ENCODE results near the gene ZNF800. TPM values are rescaled to one million over a fixed set of nuclear protein-coding genes. Genes with fewer than 3 reads are reported as not detected.

The ZNF800 gene, protein sequence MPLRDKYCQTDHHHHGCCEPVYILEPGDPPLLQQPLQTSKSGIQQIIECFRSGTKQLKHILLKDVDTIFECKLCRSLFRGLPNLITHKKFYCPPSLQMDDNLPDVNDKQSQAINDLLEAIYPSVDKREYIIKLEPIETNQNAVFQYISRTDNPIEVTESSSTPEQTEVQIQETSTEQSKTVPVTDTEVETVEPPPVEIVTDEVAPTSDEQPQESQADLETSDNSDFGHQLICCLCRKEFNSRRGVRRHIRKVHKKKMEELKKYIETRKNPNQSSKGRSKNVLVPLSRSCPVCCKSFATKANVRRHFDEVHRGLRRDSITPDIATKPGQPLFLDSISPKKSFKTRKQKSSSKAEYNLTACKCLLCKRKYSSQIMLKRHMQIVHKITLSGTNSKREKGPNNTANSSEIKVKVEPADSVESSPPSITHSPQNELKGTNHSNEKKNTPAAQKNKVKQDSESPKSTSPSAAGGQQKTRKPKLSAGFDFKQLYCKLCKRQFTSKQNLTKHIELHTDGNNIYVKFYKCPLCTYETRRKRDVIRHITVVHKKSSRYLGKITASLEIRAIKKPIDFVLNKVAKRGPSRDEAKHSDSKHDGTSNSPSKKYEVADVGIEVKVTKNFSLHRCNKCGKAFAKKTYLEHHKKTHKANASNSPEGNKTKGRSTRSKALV
- total RNA-seq, result 9.8 and 12.3 TPM in 2 replicates

DNA sequence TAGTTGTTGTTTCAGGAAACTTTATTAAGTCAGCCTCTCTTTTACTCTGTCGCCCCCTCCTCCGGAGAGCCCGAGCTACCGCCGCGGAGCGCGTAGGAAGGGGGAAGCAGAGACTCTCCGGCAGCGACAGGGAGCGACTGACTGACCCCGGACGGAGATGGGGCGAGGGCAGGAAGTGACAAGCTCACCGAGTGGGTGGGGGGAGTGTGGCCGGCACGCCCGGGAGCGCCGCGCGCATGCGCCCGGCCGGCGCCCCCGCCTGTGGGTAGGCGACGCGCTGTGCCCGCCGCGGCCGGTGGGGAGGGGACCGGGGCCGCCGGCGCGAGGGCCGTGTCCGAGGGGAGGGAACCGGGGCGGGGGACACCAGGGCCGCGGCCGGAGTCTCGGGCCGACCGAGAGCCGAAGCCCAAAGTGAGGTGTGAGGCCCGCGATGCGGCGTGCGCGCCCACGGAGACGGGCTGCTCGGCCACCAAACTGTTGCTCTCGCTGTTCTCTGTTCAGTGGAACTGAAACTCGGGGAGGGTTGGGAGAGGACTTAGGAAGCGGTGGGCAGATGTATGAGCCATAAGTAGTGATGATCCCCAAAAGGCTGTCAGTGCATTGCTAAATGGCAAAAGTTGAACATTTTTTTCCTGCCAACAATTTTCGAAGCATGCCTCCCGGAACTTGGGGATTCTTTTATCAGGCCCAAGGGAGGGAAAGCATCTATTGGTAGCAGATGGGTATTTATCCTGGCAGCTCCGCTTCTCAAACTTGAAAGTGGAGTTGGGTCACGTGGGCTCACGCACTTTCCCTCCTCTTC, at the start of gene ZNF800:
Gene ZNF800 (minus strand): TSS at position 143 of the 802 bp plus-strand sequence. CDS start 1,151 bp downstream, outside the sequence.

Other genes starting within 250 kb of the ZNF800 start
- not detected in 2 replicates for gene GRM8, start 139.8 kb downstream of the ZNF800 start, total RNA-seq
- 19.4 and 23.3 TPM in 2 replicates for gene GCC1, start 192.9 kb upstream of the ZNF800 start, total RNA-seq
- gene ARF5, start 195.7 kb upstream of the ZNF800 start, total RNA-seq, result 356 and 391 TPM in 2 replicates
- gene FSCN3, start 201.0 kb upstream of the ZNF800 start, total RNA-seq, result 2.4 and 6.2 TPM in 2 replicates
- not detected in 2 replicates for gene PAX4, start 225.4 kb upstream of the ZNF800 start, total RNA-seq

Data from hair follicular keratinocyte (primary cell).